OCI-LY7 (cell line): ENCODE measurements around the gene PEPD. TPM values are rescaled to one million over a fixed set of nuclear protein-coding genes. Genes with fewer than 3 reads are reported as not detected.

ENCODE experiments used
- BruUV-seq: library from RNA; stranded (reverse); fragments of 400-500 nt; replicated peaks from 2 replicates; lab custom pipeline; 2021; lab: Mats Ljungman, UMichigan
- CTCF ChIA-PET: fragments of 300-600 bp; sonication (Branson Sonifier 250); formaldehyde crosslinking; loops from one replicate; lab custom pipeline; 2022; ENCODE audit warnings: antibody characterized with exemption; ENCODE audit not compliant: unreplicated experiment; lab: Charles Lee
- POLR2A ChIA-PET: fragments of 300-600 bp; sonication (Branson Sonifier 250); formaldehyde crosslinking; loops from one replicate; lab custom pipeline; 2022; ENCODE audit warnings: antibody characterized with exemption; lab: Charles Lee
- DNase-seq: peaks from one replicate; pipeline ENCODE4 v3.0.0-alpha.2; 2015; ENCODE audit warnings: low spot score
- H2AFZ ChIP-seq: fragments of 200-600 bp; sonication (generic), shearing (Covaris generic); 2 replicates; pipeline ENCODE4 v1.6.1; 2014; ENCODE audit warnings: mild to moderate bottlenecking, antibody characterized with exemption, low read length, moderate library complexity
- H3K27ac ChIP-seq: fragments of 200-600 bp; sonication (generic); 2 replicates; pipeline ENCODE4 v1.5.1; 2014; ENCODE audit warnings: mixed run types, low read depth, mild to moderate bottlenecking, moderate library complexity, low read length, inconsistent platforms; ENCODE audit not compliant: poor library complexity, severe bottlenecking
- H3K36me3 ChIP-seq: fragments of 200-600 bp; sonication (generic); 2 replicates; pipeline ENCODE4 v1.6.1; 2014; ENCODE audit warnings: mild to moderate bottlenecking, antibody characterized with exemption, low read length, moderate library complexity, mixed read lengths; ENCODE audit not compliant: insufficient read depth
- H3K4me1 ChIP-seq: fragments of 200-600 bp; sonication (generic); 2 replicates; pipeline ENCODE4 v1.5.1; 2014; ENCODE audit warnings: mild to moderate bottlenecking, low read length; ENCODE audit not compliant: insufficient read depth, poor library complexity, severe bottlenecking
- H3K4me2 ChIP-seq: fragments of 200-600 bp; sonication (generic); 2 replicates; pipeline ENCODE4 v1.6.1; 2014; ENCODE audit warnings: mild to moderate bottlenecking, low read length
- H3K4me3 ChIP-seq: fragments of 200-600 bp; sonication (generic); 2 replicates; pipeline ENCODE4 v1.5.1; 2014; ENCODE audit warnings: mild to moderate bottlenecking, low read depth, low read length; ENCODE audit not compliant: poor library complexity, severe bottlenecking
- H3K79me2 ChIP-seq: fragments of 200-600 bp; sonication (generic); 2 replicates; pipeline ENCODE4 v1.6.1; 2016; ENCODE audit warnings: low read depth, mild to moderate bottlenecking, low read length, moderate library complexity, mixed read lengths; ENCODE audit not compliant: insufficient read depth
- H3K9me2 ChIP-seq: fragments of 200-600 bp; sonication (generic); 2 replicates; pipeline ENCODE4 v1.6.1; 2016; ENCODE audit warnings: mild to moderate bottlenecking, low read length, mixed read lengths; ENCODE audit not compliant: insufficient read depth
- H3K9me3 ChIP-seq: fragments of 200-600 bp; sonication (generic); 2 replicates; pipeline ENCODE4 v1.6.1; 2014; ENCODE audit warnings: mild to moderate bottlenecking, mixed run types, low read length, mixed read lengths
- H4K20me1 ChIP-seq: fragments of 200-600 bp; sonication (generic); 2 replicates; pipeline ENCODE4 v1.6.1; 2014; ENCODE audit warnings: mild to moderate bottlenecking, antibody characterized with exemption, low read length, moderate library complexity, mixed read lengths; ENCODE audit not compliant: insufficient read depth
- EZH2phosphoT487 ChIP-seq: fragments of 200-600 bp; sonication (generic); IDR thresholded peaks from 2 replicates; pipeline ENCODE4 v1.6.1; 2018; ENCODE audit warnings: low read depth, borderline replicate concordance, mild to moderate bottlenecking, mixed run types, antibody characterized with exemption, low read length, moderate library complexity, mixed read lengths
- intact Hi-C: fragments of 100-400 bp; cut with micrococcal nuclease; formaldehyde crosslinking; loops from one replicate; pipeline ENCODE4 v1.10.0; 2022; ENCODE audit not compliant: unreplicated experiment
- total RNA-seq, 2 experiments: library from RNA; depleted of rRNA in 1 of 2; stranded (reverse); fragments of >200 nt in 1 of 2; shearing (Covaris generic) in 1 of 2; gene quantifications; 2 replicates each; pipeline ENCODE4 v1.2.3, GENCODE V29; 2014 to 2022
- TF ChIP-seq, protein P1 (sequence below): fragments of 200-600 bp; sonication (generic); conservative IDR thresholded peaks from 2 replicates; pipeline ENCODE4 v1.5.1; 2014; ENCODE audit warnings: mild to moderate bottlenecking, antibody characterized with exemption, low read length, moderate library complexity, mixed read lengths

PEPD gene
- total RNA-seq, 2 experiments from 2014 or later: 24.4 to 29.7 TPM

DNA sequence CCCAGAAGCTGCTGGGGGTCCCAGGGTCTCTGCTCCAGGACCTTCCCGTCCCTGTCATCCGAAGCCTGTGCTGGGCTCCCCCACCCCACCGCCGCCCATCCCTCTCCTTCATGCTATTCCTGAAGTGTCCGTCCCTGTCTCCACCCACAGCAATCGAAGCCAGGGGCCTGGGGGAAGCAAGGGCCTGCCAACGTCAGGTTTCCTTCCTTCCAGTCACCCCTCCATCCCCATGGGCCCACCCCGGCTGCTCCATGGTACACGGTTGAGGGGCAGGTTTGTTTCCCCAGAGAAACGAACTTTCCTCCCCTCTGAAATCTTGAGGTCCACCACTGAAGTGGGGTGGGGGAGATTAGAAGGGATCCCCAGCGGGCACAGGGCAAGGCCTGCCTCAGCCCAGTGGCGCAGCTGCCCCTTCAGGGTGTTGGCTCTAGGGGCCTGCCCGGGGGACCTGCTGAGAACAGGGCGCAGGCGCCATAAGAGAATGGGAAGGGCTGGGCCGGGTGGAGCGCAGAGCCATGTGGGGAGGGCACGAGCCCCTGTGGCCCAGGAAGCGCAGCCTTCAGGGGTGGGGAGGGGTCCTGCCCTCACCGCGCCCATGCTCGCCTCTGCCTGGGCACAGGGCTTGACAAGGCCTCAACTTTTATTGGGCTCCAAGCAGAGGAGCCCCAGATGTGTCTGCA lies 132.0 kb downstream of the PEPD start:
- Histone ChIP-seq H3K9me2 (no peaks in the 10 kb centered on the region), H2AFZ (no peak overlapping the region), H4K20me1 (no peaks in the 10 kb centered on the region), H3K79me2 (no peaks in the 10 kb centered on the region), H3K4me1 (no peaks in the 10 kb centered on the region), H3K4me2 (no peak overlapping the region), H3K9me3 (no peaks in the 10 kb centered on the region), H3K36me3 (peaks cover 3% of the 10 kb centered on the region; the same call in 1 of the 2 replicates), H3K27ac (no peak overlapping the region), H3K4me3 (no peak overlapping the region)
- POLR2A ChIA-PET: interaction anchor here (0.5 kb wide), 1 partner anchor 767 kb away, joined by 3 read pairs; no protein-coding TSS in a partner anchor
- intact Hi-C loops: no loop called here
- no peak for DNase-seq
- CTCF ChIA-PET: no interaction called here
- BruUV-seq: no TSS peak
- TF ChIP-seq, protein P1, sequence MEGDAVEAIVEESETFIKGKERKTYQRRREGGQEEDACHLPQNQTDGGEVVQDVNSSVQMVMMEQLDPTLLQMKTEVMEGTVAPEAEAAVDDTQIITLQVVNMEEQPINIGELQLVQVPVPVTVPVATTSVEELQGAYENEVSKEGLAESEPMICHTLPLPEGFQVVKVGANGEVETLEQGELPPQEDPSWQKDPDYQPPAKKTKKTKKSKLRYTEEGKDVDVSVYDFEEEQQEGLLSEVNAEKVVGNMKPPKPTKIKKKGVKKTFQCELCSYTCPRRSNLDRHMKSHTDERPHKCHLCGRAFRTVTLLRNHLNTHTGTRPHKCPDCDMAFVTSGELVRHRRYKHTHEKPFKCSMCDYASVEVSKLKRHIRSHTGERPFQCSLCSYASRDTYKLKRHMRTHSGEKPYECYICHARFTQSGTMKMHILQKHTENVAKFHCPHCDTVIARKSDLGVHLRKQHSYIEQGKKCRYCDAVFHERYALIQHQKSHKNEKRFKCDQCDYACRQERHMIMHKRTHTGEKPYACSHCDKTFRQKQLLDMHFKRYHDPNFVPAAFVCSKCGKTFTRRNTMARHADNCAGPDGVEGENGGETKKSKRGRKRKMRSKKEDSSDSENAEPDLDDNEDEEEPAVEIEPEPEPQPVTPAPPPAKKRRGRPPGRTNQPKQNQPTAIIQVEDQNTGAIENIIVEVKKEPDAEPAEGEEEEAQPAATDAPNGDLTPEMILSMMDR: no peak
- no peak for TF ChIP-seq EZH2phosphoT487

GRCh38 chr19:33388725-33389420 lies 132.7 kb downstream of the PEPD start:
- H3K4me2 ChIP-seq: no peak overlapping the region
- no peak for TF ChIP-seq EZH2phosphoT487
- TF ChIP-seq, protein P1: no peak
- no TSS peak for BruUV-seq
- DNase-seq: no peak
- H2AFZ ChIP-seq: no peak overlapping the region
- H4K20me1 ChIP-seq: no peaks in the 10 kb centered on the region
- H3K79me2 ChIP-seq: no peaks in the 10 kb centered on the region
- H3K4me1 ChIP-seq: no peaks in the 10 kb centered on the region
- H3K9me3 ChIP-seq: no peaks in the 10 kb centered on the region
- ChIA-PET CTCF (no interaction called here), POLR2A (no interaction called here)
- H3K4me3 ChIP-seq: no peak overlapping the region
- H3K27ac ChIP-seq: no peak overlapping the region
- H3K9me2 ChIP-seq: no peaks in the 10 kb centered on the region
- H3K36me3 ChIP-seq: peaks cover 6% of the 10 kb centered on the region; the same call in 1 of the 2 replicates
- intact Hi-C loops: no loop called here
